ENCODE data around the gene HOXB2.

DNA sequence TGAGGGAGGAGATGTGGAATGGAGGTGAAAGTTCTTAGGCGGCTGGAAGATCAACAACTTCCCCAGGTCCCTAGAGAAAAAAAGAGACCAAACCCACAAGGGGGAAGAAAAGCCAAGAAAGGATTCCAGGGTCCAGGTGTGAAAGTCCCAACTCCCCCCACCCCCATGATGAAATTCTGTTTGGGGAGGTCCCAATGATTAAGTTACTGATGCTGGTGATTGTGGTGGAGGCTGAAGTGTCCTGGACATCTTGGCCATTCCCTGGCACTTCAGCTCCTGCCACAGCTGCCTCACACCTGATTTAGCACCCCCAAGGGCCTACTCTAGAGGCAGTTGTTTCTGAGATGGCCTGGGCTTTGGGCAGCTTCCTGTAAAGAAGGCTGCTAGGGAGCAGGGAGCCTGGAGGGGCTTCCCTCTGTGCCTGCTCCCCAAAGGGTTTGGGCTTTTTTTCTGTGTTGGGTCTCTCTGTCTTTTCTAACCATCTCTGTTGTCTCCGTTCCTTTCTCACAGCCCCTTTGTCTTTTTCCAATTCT is 20.2 kb upstream of the HOXB2 start:
- TF ChIP-seq NR2C2 (CRISPR knock-in tag; IDR thresholded peaks at IDR 0.05) (no peak), NFATC4 (CRISPR knock-in tag; IDR thresholded peaks at IDR 0.05) (no peak), ZNF121 (CRISPR knock-in tag; IDR thresholded peaks at IDR 0.05) (no peak)

All from WTC11 (cell line).